HG03565 (cell line): ENCODE data around the gene SERGEF.
"Not testable (repeated sequence)": the region's sequence is repeated elsewhere in the genome, so short reads cannot be mapped to it uniquely, and the experiment has no call there.

Experiments used
- ATAC-seq: cut with Tn5 transposase; IDR thresholded peaks from one replicate; pipeline ENCODE4 v1.9.1; 2021; ENCODE audit warnings: mild to moderate bottlenecking, moderate library complexity; ENCODE audit not compliant: unreplicated experiment

Gene SERGEF

GRCh38 chr11:18001191-18001590 lies 11.7 kb downstream of the SERGEF start:
- no peak for ATAC-seq

- no peak for ATAC-seq
These were observed 12.1 kb downstream of the SERGEF start for GRCh38 chr11:18000760-18001159.

DNA sequence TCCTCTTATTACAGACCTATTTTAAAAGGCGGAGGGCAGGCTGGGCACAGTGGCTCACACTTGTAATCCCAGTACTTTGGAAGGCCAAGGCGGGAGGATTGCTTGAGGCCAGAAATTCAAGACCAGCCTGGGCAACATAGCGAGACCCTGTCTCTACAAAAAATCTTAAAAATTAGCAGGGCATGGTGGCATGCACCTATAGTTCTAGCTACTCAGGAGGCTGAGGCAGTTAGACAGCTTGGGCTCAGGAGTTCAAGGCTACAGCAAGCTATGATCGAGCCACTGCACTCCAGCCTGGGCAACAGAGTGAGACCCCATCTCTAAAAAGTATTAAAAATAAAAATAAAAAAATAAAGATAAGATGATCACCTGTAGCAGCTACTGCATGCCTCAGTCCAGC lies 12.7 kb downstream of the SERGEF start:
- not testable (repeated sequence) for ATAC-seq

DNA sequence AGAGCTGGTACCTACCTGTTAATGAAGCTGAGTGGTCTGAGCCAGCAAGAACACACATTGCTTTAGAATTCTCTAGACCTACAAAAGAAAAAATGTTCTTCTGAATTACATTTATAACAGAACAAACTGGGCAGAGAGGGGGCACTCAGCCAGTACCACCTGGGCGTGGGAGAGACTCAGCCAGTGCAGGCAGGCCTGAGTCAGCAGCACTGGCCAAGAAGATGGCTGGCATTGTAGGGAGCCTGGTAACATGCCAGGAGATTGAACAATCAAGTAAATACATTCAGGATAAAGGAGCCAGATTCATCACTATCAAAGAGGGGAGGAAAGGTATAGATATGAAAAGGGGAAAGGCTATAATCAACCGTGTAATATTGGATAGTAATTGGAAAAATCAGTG lies 19.9 kb downstream of the SERGEF start:
- ATAC-seq: no peak

DNA sequence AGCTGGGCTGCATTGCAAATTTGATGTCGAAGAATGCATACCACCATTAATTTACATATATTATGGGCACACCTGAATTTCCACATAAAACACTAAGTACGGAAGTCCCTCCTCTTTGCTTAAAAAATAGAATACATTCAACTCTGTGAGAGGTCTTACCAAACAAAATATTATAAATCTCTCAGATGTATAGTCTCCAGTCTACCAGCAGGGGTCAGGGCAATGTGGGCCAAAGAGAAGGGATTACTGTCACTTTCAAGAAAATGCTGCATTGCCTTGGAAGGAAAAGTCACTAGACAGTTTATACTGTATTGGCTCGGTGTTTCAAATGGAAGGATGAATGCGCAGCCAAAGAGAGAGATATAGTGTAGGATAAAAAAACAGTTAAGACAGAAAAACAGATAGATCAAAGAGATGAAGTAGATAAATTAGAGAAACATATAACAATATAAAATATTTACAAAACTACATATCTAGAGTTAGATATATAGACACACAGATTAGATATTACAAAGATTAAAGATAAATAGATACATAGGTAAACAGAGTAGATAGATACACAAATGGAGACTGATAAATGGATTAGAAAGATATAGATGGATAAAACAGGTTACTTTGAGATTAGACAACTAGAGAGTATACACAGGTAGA lies 20.9 kb downstream of the SERGEF start:
- ATAC-seq: peak; percentile 76

DNA sequence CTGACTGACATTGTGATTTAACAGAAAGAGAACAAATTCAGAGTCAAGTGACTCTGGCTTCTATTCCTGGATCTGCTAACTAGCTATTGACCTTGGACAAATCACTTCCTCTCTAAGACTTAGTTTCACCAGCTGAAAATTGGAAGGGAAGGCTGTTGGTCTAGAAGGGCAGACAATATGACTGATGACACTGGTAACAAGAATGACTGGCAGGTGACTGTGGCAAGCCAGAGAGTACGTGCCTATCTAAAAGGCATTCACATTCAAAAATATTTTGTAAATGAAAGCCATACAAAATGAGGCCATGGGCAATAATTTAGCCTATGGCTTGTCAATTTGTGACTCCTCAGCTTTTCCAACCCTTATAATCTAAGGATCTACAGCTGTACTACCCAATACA lies 23.5 kb downstream of the SERGEF start:
- ATAC-seq: no peak

GRCh38 chr11:17988465-17988864 lies 24.4 kb downstream of the SERGEF start:
- no peak for ATAC-seq

DNA sequence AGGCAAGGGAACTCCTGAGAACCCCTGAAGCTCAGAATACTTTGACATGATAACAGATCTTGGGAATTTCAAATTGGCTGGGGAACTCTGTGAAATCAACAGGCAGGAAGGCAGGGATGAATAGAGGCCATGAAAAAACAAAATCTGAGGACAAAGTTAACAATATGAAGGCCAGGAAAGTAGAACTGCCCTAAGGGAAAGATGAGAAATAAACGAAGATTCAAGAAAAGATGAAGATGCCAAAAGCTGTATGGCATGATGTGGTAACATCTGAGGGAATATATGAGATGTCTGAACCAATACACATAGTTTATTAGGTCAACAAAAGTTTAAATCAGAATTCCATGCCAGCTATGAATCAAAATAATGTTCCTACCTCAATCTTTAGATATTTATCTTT lies 25.0 kb downstream of the SERGEF start:
- no peak for ATAC-seq

DNA sequence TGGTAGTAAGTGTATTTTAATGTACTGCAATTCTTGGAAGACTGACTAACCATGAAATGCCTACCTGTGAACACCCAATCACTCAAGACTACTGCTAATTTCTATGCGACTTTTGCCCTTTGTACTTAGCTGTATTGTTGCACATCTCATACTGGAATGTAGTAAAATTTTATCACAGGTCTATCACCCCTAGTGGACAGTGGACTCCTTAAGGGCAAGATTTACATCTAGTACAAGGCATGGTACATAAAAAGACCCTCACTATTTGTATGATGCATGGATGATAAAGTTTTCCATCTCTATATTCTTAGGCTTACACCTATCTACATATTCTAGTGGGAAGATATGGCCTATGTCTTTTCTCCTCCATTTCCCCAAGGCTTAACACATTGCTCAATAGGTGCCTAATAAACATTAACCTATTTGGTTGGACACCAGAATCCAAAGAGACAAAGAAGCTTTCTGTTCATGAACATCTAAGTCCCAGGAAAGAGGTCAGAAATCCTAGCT lies 26.1 kb downstream of the SERGEF start:
- no peak for ATAC-seq

DNA sequence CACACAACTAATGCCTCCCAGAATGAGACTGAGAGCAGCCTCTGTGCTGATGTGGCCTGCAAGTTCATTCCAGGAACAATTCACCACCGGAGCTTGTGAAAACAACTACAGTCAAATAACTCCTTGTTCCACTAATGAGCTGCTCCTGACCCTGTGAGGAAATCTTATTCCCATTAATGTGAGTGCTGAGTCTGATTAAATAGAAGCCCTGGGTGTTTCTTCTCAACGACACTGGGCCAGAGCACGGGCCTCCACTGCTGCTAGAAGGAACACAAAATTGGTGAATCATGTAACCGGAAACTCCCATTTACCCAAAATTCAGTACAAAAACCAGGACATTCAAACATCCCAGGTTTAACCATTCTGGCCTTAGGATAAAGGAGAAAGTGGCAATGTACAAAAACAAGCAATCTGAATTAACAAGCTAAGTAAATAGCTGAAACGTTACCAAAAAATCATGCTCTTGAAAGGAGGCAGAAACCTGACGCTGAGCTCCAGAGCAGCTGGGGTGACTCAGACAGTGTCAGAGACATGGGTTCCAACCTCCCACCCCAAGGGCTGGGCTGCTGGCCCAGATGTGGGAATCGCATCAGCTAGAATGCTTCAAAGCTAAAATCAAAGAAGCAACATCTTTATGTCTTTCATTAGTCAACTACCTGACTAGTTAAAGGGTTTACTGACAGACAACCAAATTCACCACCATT lies 26.7 kb downstream of the SERGEF start:
- ATAC-seq: no peak

- ATAC-seq: no peak
These were observed 27.3 kb downstream of the SERGEF start for GRCh38 chr11:17985517-17985916.

GRCh38 chr11:17983569-17983968 lies 29.3 kb downstream of the SERGEF start:
- no peak for ATAC-seq

DNA sequence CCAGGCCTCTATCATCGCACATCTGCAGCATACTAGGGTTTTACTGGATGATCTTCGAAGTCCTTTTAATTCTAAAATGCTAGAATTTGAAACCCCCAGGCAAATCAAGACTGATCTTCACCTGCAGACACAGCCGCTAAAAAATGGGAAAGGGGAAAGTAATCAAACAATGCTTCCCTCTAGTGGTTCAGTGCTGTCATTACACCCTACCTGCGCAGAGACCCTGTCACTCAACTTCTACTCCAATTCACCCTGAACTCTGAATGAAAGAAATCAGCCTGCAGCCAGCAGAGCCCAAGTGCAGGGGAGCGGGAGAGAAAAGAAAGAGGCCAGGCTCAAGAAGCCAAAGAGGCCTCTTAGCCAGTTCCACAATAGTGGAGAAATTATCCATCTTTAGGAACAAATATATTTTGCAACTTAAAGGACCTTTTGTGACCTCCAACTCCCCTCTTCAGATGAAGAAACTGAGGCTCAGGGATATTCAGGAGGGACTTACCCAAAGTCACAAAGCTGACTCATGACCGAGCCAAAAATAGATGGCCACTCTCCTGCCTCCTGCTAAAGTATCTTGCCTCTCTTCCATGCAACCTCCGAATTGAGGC lies 33.0 kb downstream of the SERGEF start:
- ATAC-seq: no peak

- ATAC-seq: no peak
These were observed 34.1 kb downstream of the SERGEF start for GRCh38 chr11:17978553-17979287.

DNA sequence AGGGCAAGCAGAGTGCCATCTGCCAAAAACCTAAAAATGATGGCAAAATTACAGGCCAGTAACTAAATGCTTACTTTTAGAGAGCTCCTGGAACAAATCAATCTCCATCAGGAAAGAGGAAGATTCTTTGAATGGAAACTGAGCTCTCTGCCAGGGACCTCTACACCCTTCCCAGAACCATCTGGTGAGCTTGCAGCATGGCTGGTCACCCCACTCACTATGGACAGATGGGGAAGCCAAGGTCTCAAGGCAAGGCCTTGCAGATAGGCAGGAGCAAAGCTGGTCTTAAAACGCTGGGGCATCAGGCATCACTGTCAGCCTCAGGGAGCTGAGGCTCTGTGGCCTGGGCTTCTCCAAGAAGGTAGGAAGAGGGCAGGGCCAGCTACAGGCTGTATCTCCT lies 36.2 kb downstream of the SERGEF start:
- ATAC-seq: no peak

DNA sequence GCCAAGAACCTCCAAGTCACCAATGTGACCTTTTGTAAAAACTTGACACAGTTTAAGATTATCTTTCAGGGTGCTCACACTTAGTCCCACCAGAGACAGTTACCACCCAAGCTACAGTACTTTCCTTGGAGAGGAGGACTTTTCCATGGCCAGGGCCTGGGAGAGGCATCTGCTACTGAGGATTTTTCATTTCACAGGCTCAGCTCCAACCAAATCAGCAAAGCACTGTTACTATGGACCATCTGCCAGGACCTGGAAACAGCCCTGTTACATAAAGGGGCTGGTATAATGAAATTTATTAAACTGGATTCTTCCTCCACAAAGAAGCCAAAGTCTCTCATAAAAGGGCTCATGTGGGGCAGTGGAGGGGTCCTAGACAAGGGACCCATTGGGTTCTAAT lies 38.6 kb downstream of the SERGEF start:
- ATAC-seq: no peak

DNA sequence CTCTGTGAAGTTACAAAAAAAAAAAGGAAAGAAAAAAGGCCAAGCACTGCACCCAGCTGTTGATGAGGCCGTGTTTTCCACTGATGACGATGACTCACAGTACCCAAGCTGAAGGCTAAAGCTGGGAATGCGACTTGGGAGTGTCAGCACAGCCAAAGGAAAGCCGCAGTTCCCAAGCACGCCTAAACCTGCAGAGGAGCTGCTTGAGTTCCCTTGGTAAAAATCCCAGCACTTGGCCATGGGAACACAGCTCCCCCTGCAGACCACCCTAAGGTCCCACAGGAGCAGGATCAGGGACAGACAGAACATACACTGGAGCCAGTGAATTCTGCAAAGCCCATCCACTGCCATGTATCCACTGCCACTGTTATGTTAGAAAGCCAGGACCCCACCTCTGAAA lies 39.9 kb downstream of the SERGEF start:
- no peak for ATAC-seq

GRCh38 chr11:17968206-17968605 lies 44.6 kb downstream of the SERGEF start:
- no peak for ATAC-seq

DNA sequence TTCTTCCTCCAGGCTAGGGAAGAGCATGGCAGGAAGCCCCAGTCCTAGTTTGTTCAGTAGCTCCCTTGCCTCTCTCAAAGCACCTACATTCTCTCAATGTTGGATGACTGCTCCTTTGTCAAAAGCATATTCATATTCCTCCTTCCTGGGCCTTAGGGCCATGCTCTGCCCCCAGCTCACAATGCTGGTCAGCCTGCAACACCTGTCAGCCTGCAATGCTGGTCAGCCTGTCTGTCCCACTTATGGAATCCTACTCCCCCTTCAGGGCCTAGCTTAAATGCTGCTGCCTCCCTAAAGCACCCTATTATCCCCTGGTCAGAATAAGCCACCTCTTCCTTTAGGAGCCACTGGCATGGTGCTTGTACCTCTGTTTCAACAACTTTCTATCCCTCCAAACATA lies 45.2 kb downstream of the SERGEF start:
- no peak for ATAC-seq

- no peak for ATAC-seq
These were observed 52.8 kb downstream of the SERGEF start for GRCh38 chr11:17960091-17960490.

DNA sequence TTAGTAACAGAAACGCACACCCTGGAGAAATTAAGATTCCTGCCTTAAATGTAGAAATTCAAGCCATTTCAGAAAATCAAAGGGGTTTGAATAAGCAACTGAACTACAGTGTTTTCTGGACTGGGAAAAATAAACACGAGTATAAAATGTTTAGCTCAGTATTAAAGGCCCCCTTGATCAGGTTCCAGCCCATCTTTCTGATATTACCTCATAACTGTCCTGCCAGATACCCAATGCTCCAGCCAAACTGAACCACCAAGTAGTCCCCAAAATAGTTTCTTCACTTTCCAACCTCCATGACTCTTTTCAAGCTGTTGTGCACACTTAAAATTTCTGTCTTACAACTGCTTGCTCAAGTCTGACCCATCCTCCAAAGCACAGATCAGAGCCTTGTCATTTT lies 54.4 kb downstream of the SERGEF start:
- no peak for ATAC-seq
